Endothelial cell of umbilical vein (primary cell): ENCODE data around the gene KRTAP9-8. TPM values are rescaled to one million over a fixed set of nuclear protein-coding genes. Genes with fewer than 3 reads are reported as not detected.

Experiments used
- BruUV-seq: library from RNA; stranded (reverse); fragments of 400-500 nt; replicated peaks from 2 replicates; lab custom pipeline; 2021; lab: Mats Ljungman, UMichigan
- CTCF ChIA-PET: fragments of 300-600, 350-600 bp; sonication (Branson Sonifier 250); formaldehyde crosslinking; loops from one replicate; lab custom pipeline; 2021; ENCODE audit warnings: antibody characterized with exemption, inconsistent platforms; lab: Charles Lee
- POLR2A ChIA-PET: fragments of 300-600, 350-600 bp; sonication (Branson Sonifier 250); formaldehyde crosslinking; loops from one replicate; lab custom pipeline; 2021; ENCODE audit warnings: antibody characterized with exemption, inconsistent platforms; lab: Charles Lee
- DNase-seq: peaks from one replicate; pipeline ENCODE4 v3.0.0-alpha.2; 2011; ENCODE audit warnings: low read depth, low spot score
- FAIRE-seq: peaks from 2 replicates; lab custom pipeline; 2011; peaks lifted over from hg19 to GRCh38; lab: Jason Lieb, UNC
- H2AFZ ChIP-seq: 2 replicates; pipeline ENCODE4 v1.6.0; 2012; ENCODE audit warnings: low read depth, low read length, control low read depth, inconsistent platforms
- H3K27ac ChIP-seq: 2 replicates; pipeline ENCODE4 v1.5.1; 2011; ENCODE audit warnings: low read depth, mild to moderate bottlenecking, control low read depth, low read length, moderate library complexity; ENCODE audit not compliant: insufficient read depth
- H3K27me3 ChIP-seq, 2 experiments: 2 replicates each; pipeline versions ENCODE4 v1.6.0 to v1.6.1; 2011; ENCODE audit warnings: low read length in 2 of 2, mixed read lengths in 1 of 2; ENCODE audit not compliant: control insufficient read depth in 2 of 2, insufficient read depth in 2 of 2
- H3K36me3 ChIP-seq, 2 experiments: 2 replicates in 1 of 2; 3 replicates in 1 of 2; pipeline ENCODE4 v1.5.1; 2011; ENCODE audit warnings: low read length in 2 of 2, mild to moderate bottlenecking in 1 of 2, moderate library complexity in 1 of 2; ENCODE audit not compliant: control insufficient read depth in 2 of 2, insufficient read depth in 2 of 2; ENCODE audit errors: extremely low read depth in 1 of 2
- H3K4me1 ChIP-seq: 3 replicates; pipeline ENCODE4 v1.5.1; 2011; ENCODE audit warnings: mild to moderate bottlenecking, low read length; ENCODE audit not compliant: control insufficient read depth, insufficient read depth; ENCODE audit errors: extremely low read depth
- H3K4me2 ChIP-seq: 2 replicates; pipeline ENCODE4 v1.6.1; 2011; ENCODE audit warnings: low read length, control low read depth, mixed read lengths; ENCODE audit not compliant: insufficient read depth
- H3K4me3 ChIP-seq, 3 experiments: fragments of 200-600 bp in 1 of 3; sonication (generic), shearing (Covaris generic) in 1 of 3; replicated peaks in 1 of 3; 2 replicates each; pipeline ENCODE4 v1.5.1; 2011 to 2016; ENCODE audit warnings: control low read depth in 3 of 3, low read length in 3 of 3, mild to moderate bottlenecking in 2 of 3, inconsistent platforms in 1 of 3, low read depth in 1 of 3, moderate library complexity in 1 of 3; ENCODE audit not compliant: insufficient read depth in 1 of 3
- H3K79me2 ChIP-seq: 2 replicates; pipeline ENCODE4 v1.6.0; 2012; ENCODE audit warnings: low read length, inconsistent platforms; ENCODE audit not compliant: control insufficient read depth, insufficient read depth
- H3K9ac ChIP-seq: replicated peaks from 2 replicates; pipeline ENCODE3; 2011; ENCODE audit warnings: low read length, control low read depth; ENCODE audit not compliant: insufficient read depth; ENCODE audit errors: extremely low read depth
- H3K9me1 ChIP-seq: replicated peaks from 3 replicates; pipeline ENCODE4 v1.6.0; 2011; ENCODE audit warnings: mild to moderate bottlenecking, low read length; ENCODE audit not compliant: control insufficient read depth, insufficient read depth; ENCODE audit errors: extremely low read depth
- H3K9me3 ChIP-seq: replicated peaks from 2 replicates; pipeline ENCODE4 v1.5.1; 2012; ENCODE audit warnings: low read length, inconsistent platforms; ENCODE audit not compliant: control insufficient read depth, insufficient read depth
- H4K20me1 ChIP-seq: replicated peaks from 2 replicates; pipeline ENCODE3; 2011; ENCODE audit warnings: mild to moderate bottlenecking, low read length; ENCODE audit not compliant: control insufficient read depth, insufficient read depth; ENCODE audit errors: extremely low read depth
- CTCF ChIP-seq, 2 donors: IDR thresholded peaks; 1 replicate in 1 of 2; 2 replicates in 1 of 2; pipeline ENCODE4 v1.5.1; 2011; ENCODE audit warnings: low read length in 2 of 2, mild to moderate bottlenecking in 2 of 2, moderate library complexity in 2 of 2, control low read depth in 1 of 2, inconsistent platforms in 1 of 2, low read depth in 1 of 2; ENCODE audit not compliant: insufficient read depth in 1 of 2; ENCODE audit errors: extremely low read depth in 1 of 2
- EZH2 ChIP-seq: IDR thresholded peaks from 2 replicates; pipeline ENCODE4 v1.6.1; 2012; ENCODE audit warnings: borderline replicate concordance, low read depth, mild to moderate bottlenecking, moderate library complexity, low read length, inconsistent platforms; ENCODE audit not compliant: severe bottlenecking
- FOS ChIP-seq: IDR thresholded peaks from 2 replicates; pipeline ENCODE4 v1.6.1; 2011; ENCODE audit warnings: mild to moderate bottlenecking, low read length, moderate library complexity, borderline replicate concordance; ENCODE audit not compliant: insufficient read depth
- GATA2 ChIP-seq: IDR thresholded peaks from 2 replicates; pipeline ENCODE4 v1.7.0; 2011; ENCODE audit warnings: low read depth, mild to moderate bottlenecking, moderate library complexity, mixed read lengths, low read length; ENCODE audit not compliant: insufficient read length, insufficient read depth
- JUN ChIP-seq: IDR thresholded peaks from 2 replicates; pipeline ENCODE4 v1.6.1; 2011; ENCODE audit warnings: borderline replicate concordance, low read depth; ENCODE audit not compliant: insufficient read length, insufficient read depth
- MAX ChIP-seq: IDR thresholded peaks from 2 replicates; pipeline ENCODE4 v1.6.1; 2011; ENCODE audit not compliant: insufficient read depth, insufficient read length
- MYC ChIP-seq: IDR thresholded peaks from one replicate; pipeline ENCODE4 v1.6.1; 2011; ENCODE audit warnings: mild to moderate bottlenecking, low read depth, low read length
- POLR2A ChIP-seq: IDR thresholded peaks from 2 replicates; pipeline ENCODE4 v1.6.1; 2012; ENCODE audit warnings: low read depth, mild to moderate bottlenecking, control low read depth, low read length
- POLR2AphosphoS5 ChIP-seq: IDR thresholded peaks from 2 replicates; pipeline ENCODE4 v1.6.1; 2012; ENCODE audit warnings: low read depth, mild to moderate bottlenecking, control low read depth, low read length, moderate library complexity; ENCODE audit not compliant: insufficient read depth
- dilution Hi-C: fragments of 300-500 bp; cut with MboI; formaldehyde crosslinking; loops from one replicate; pipeline ENCODE4 v1.15.0; 2019; ENCODE audit warnings: low sequenced_read_pairs; ENCODE audit not compliant: extremely low pct_ligation_motif_present
- intact Hi-C: fragments of 100-400 bp; cut with micrococcal nuclease; formaldehyde crosslinking; loops from one replicate; pipeline ENCODE4 v1.10.0; 2022
- polyA plus RNA-seq, 4 experiments: library from polyadenylated mRNA; depleted of rRNA in 3 of 4; stranded (reverse) in 3 of 4; unstranded in 1 of 4; fragments of >200 nt; gene quantifications; 2 replicates each; pipeline versions ENCODE4 v1.2.1 to v1.2.3, GENCODE V29; 2011 to 2012; ENCODE audit warnings: missing spikeins in 1 of 4
- total RNA-seq: library from RNA; stranded (reverse); gene quantifications from 2 replicates; pipeline ENCODE4 v1.2.3, GENCODE V29; 2021

The KRTAP9-8 gene
- total and polyA plus RNA-seq, 2 donors (not counting 3 experiments of a cell fraction or from before 2014, with no cell fraction given) = not detected

- Histone ChIP-seq H3K79me2 (no peaks in the 10 kb centered on the region), H4K20me1 (no peaks in the 10 kb centered on the region), H3K36me3 (no peaks in the 10 kb centered on the region), H2AFZ (no peak overlapping the region), H3K27ac (no peak overlapping the region), H3K4me1 (no peaks in the 10 kb centered on the region), H3K9me1 (no peaks in the 10 kb centered on the region), H3K4me2 (no peak overlapping the region), H3K27me3 (peaks cover 0 to 2% of the 10 kb centered on the region in 2 experiments), H3K4me3 (no peak overlapping the region), H3K9me3 (no peaks in the 10 kb centered on the region), H3K9ac (no peak overlapping the region)
- intact Hi-C loops (no loop called here), dilution Hi-C loops (no loop called here)
- no peak for FAIRE-seq
- CTCF ChIA-PET = no interaction called here
- DNase-seq = peak; percentile 0
- POLR2A ChIA-PET = no interaction called here
- BruUV-seq = no TSS peak
- no peak for TF ChIP-seq CTCF (IDR thresholded peaks at IDR 0.05; ENCODE audit: extremely low read depth in 1 of 2, insufficient read depth in 1 of 2, low read depth in 1 of 2, low read length in 2 of 2)
- TF ChIP-seq POLR2AphosphoS5 = no peak
- no peak for TF ChIP-seq MYC
- TF ChIP-seq FOS = no peak
- no peak for TF ChIP-seq EZH2
- TF ChIP-seq MAX = no peak
- no peak for TF ChIP-seq JUN
- no peak for TF ChIP-seq POLR2A
- no peak for TF ChIP-seq GATA2
These were observed 46.7 kb downstream of the KRTAP9-8 start for GRCh38 chr17:41284546-41284945.
